Ishikawa (cell line): ENCODE data around the gene TMCC3.

Experiments
- CEBPB ChIP-seq: IDR thresholded peaks from 2 replicates; pipeline ENCODE4 v1.6.1; 2012
- EGR1 ChIP-seq: IDR thresholded peaks from 2 replicates; pipeline ENCODE4 v1.6.1; 2012
- EP300 ChIP-seq: IDR thresholded peaks from 2 replicates; pipeline ENCODE4 v1.6.1; 2012; ENCODE audit warnings: borderline replicate concordance
- FOXM1 ChIP-seq: IDR thresholded peaks from 2 replicates; pipeline ENCODE4 v1.6.1; 2012; ENCODE audit warnings: low read depth, borderline replicate concordance
- MAX ChIP-seq: IDR thresholded peaks from 2 replicates; pipeline ENCODE4 v1.6.1; 2012
- NFIC ChIP-seq: IDR thresholded peaks from 2 replicates; pipeline ENCODE4 v1.6.1; 2012
- RAD21 ChIP-seq: IDR thresholded peaks from 2 replicates; pipeline ENCODE4 v1.6.1; 2012; ENCODE audit warnings: low read depth
- REST ChIP-seq: IDR thresholded peaks from 2 replicates; pipeline ENCODE4 v1.6.1; 2012; ENCODE audit warnings: low read depth, mild to moderate bottlenecking
- TAF1 ChIP-seq: IDR thresholded peaks from 2 replicates; pipeline ENCODE4 v1.6.1; 2012; ENCODE audit warnings: low read depth, mild to moderate bottlenecking
- TCF12 ChIP-seq: IDR thresholded peaks from 2 replicates; pipeline ENCODE4 v1.6.1; 2012; ENCODE audit warnings: low read depth
- TEAD4 ChIP-seq: IDR thresholded peaks from 2 replicates; pipeline ENCODE4 v1.6.1; 2012
- USF1 ChIP-seq: IDR thresholded peaks from 2 replicates; pipeline ENCODE4 v1.6.1; 2012
- YY1 ChIP-seq: IDR thresholded peaks from 2 replicates; pipeline ENCODE4 v1.6.1; 2012; ENCODE audit warnings: low read depth
- ZBTB7A ChIP-seq: IDR thresholded peaks from 2 replicates; pipeline ENCODE4 v1.6.1; 2012; ENCODE audit warnings: low read depth

TMCC3 gene

GRCh38 chr12:94678379-94678778 is 28.0 kb upstream of the TMCC3 start:
- TF ChIP-seq YY1 = no peak

- no peak for TF ChIP-seq TEAD4
- TF ChIP-seq EP300 = no peak
- TF ChIP-seq RAD21 = no peak
- no peak for TF ChIP-seq FOXM1
- TF ChIP-seq USF1 = no peak
- no peak for TF ChIP-seq TAF1
- no peak for TF ChIP-seq NFIC
Observed at GRCh38 chr12:94677778-94678177, 27.4 kb upstream of the TMCC3 start.

GRCh38 chr12:94676922-94677321 is 26.6 kb upstream of the TMCC3 start:
- TF ChIP-seq USF1 (no peak), MAX (no peak), EP300 (no peak), NFIC (no peak), RAD21 (no peak), TCF12 (no peak), TEAD4 (no peak)

GRCh38 chr12:94676031-94676641 is 25.8 kb upstream of the TMCC3 start:
- TF ChIP-seq REST (no peak), FOXM1 (no peak), ZBTB7A (no peak), NFIC (no peak), CEBPB (no peak), TCF12 (no peak), EGR1 (no peak), RAD21 (no peak), YY1 (no peak), EP300 (no peak), TEAD4 (no peak), TAF1 (no peak)

GRCh38 chr12:94674835-94675234 is 24.5 kb upstream of the TMCC3 start:
- TF ChIP-seq EGR1 (no peak), RAD21 (no peak), USF1 (no peak), MAX (no peak), TCF12 (no peak)

GRCh38 chr12:94674051-94674451 is 23.7 kb upstream of the TMCC3 start:
- TF ChIP-seq EGR1 (no peak), MAX (no peak), NFIC (no peak), ZBTB7A (no peak), FOXM1 (no peak), YY1 (no peak), REST (no peak), RAD21 (no peak), EP300 (no peak), TAF1 (no peak)
